Fibroblast of gingiva (primary cell): Measurements from ENCODE around the gene SUSD1.
"Not testable (repeated sequence)": the region's sequence is repeated elsewhere in the genome, so short reads cannot be mapped to it uniquely, and the experiment has no call there.

ENCODE experiments used
- DNase-seq: peaks from one replicate; pipeline ENCODE4 v3.0.0-alpha.2; 2011; ENCODE audit warnings: low read depth

SUSD1 gene

GRCh38 chr9:112094948-112095681 is 80.0 kb downstream of the SUSD1 start:
- DNase-seq: no peak

GRCh38 chr9:112094241-112094640 is 80.9 kb downstream of the SUSD1 start:
- DNase-seq: no peak

DNA sequence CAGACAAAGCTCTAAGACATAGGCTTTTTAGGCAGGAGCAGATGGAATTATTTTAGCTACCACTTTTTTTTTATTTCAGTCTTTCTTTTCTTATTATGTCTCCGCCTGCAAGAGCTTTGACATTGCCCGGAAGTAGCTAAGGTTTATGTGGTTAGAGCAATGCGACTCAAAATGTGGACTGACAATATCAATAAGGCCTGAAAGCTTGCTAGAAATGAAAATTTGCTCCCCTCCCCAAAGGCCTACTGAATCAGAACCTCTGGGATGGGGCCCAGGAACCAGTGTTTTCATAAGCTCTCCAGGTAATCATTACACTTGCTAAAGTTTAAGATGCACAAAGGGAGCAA is 81.3 kb downstream of the SUSD1 start:
- DNase-seq: no peak

GRCh38 chr9:112093147-112093869 is 81.8 kb downstream of the SUSD1 start:
- DNase-seq: no peak

- DNase-seq: peak; percentile 36
Observed at GRCh38 chr9:112091810-112092209, 83.3 kb downstream of the SUSD1 start.

DNA sequence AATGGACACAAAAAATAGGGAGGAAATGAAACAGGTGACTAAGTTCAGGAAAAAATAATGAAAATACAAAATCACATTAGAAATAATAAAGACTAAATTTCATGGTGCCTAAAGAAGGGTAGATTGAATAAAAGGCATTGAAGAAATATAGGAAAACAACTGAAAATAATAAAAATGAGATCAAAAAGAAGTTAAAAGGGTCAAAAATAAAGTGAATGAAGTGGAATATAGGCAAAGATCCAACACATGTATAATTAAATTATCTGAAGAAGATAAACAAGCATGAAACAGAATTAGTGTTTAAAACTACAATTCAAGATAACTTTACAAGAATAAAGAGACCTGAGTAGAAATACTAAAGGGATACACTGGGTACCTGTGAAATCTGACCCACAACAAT is 87.6 kb downstream of the SUSD1 start:
- no peak for DNase-seq

- DNase-seq: peak; percentile 21
Observed at GRCh38 chr9:112086627-112087026, 88.5 kb downstream of the SUSD1 start.

DNA sequence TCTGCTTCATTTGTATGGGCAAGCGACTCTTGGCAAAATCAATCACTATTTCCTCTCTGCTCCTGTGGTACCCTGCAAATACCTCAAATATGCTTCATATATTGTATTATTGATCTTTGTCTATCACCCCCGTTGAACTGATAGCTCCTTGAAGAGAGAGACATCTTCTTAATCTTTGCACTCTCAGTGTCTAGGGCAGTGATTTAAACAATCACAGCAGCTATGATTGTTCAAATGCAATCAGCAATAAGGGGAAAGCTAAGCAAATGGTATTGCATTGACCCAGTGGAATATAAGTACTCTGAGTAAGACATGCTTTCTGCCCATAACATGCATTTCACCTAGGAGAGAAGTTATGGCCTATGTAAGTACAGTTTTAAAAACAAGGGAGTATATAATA is 90.2 kb downstream of the SUSD1 start:
- DNase-seq: no peak

GRCh38 chr9:112084334-112084733 is 90.8 kb downstream of the SUSD1 start:
- DNase-seq: no peak

DNA sequence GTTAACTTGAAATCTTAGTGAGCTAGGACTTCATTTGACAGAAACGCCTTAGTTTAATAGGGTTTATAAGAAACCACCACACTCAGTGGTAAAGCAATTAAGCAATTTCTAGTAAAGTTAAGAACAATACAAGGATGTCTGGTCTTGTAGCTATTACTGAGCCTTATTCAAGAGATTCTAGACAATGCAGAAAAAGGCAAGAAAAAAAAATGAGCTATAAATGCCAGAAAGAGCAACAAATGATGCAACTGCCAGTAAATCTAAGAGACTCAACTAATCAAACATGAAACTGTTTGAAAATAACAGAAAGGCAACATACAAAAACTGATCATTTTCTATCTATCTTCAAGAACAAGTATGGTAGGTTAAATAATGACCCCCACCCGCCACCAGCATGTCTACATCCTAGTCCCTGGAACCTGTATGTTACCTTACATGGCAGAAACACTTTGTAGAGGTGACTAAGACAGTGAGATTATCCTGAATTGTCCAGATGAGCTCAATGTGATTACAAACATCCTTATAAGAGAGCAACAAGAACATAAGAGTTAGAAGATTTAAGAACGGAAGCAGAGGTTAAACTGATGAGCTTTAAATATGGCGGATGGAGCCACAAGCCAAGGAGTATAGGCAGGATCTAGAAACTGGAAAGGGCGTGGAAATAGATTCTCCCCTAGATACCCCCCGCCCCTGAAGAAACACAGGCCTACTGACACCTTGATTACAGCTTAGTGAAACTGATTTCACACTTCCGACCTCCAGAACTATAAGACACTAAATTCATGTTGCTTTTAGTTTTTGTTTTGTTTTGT is 93.0 kb downstream of the SUSD1 start:
- DNase-seq: no peak

DNA sequence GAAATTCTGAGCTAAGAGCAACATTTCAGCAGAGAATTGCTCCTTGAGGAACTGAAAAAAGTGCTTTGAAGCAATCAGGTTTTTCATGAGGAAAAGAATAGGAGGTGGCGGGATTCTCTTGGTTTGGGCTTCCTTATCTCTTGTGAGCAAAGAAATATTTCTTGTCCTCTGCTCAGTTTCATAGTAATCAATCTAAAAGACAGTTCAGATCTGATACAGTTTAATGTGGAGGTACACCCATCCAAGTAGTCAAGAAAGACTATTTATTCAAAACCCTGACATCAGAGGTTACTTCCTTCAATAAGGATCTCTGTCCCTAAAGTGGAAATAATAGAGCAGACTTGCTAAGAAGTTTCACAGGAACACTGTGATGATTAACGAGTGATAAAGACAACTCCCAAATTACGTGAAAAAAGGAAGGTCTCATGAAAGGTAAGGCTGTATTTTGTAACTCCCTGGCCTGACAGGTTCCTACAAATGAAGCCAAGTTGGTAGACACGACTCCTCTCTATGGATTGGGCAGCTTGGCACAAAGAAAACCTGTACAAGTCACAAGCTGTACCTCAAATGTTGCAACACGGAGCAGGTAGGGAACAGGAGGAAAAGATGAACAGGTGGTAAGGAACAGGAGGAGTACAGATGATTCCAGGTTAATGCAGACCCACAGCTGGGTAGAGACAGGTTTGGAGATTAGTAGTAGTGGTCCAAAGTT is 94.1 kb downstream of the SUSD1 start:
- no peak for DNase-seq

DNA sequence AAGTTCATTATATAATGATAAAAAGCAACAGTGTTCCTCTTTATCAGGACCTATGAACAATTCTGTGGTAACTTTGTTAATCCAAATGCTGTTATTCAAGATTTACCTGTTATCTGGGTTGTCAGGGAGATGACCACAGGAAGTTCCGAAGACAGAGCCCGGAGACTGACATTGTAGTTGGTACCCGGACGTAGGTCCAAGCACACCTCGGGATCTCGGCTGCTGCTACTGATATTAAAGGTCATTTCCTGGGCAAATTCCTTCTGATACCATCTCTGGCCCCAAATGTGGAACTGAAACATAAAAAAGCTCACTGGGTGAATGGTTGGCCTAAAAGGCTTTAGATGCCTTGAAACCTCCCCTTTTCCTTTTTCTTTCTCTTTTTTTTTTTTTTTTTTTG is 96.7 kb downstream of the SUSD1 start:
- DNase-seq: no peak

DNA sequence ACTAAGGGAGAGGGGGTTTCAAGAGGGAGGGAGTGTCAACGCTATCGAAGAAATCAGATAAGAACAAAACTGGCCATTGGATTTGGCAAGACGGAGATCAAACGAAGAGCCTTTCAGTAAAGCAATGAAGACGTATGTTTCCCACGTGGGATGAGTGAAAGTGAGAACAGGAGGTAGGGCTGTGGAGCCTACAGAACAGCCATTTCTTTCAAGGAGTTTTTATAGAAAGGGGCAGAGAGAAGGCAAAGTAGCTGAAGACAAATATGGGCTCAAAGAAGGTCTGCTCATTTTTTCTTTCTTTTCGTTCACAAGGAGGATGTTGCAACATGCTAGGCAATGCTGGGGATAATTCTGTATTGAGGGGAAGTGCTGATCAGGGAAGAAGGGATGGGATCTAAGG is 98.3 kb downstream of the SUSD1 start:
- no peak for DNase-seq

- DNase-seq: peak; percentile 28
Observed at GRCh38 chr9:112075009-112075378, 100.1 kb downstream of the SUSD1 start.

DNA sequence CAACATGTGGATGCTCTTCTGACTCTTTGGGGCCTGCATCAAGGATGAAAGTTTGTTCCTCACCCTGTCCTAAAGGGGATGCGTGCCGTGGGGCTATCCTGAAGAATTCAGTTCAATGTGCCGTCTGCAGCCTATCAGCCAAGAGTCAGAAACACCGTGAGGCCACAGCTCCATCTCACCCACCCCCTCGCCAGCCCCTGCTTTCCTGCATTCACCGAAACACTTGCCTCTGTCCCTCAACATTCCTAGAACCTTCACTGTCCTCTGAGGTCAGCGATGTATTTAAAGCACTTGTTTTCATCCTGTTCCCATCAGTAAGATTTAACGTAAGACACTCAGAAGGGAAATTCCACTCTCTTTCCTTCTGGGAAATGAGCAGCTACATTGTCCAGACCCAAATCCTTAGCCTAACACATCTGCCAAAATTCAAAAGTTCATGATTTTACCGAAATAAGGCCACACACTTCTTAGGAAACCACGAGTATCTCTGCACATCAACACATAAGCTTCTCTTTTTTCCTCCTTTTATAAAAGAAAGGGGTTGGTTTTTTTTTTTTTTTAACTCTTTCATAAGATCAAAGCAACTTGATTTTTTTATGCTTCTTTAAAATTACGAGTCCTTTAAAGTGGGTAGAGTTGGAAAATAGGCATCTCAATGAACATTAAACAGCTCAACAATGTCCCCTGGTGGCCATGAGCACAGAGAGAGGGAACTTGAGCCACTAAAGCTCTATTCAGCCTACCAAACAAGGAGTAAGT is 100.7 kb downstream of the SUSD1 start:
- peak; percentile 97 for DNase-seq

DNA sequence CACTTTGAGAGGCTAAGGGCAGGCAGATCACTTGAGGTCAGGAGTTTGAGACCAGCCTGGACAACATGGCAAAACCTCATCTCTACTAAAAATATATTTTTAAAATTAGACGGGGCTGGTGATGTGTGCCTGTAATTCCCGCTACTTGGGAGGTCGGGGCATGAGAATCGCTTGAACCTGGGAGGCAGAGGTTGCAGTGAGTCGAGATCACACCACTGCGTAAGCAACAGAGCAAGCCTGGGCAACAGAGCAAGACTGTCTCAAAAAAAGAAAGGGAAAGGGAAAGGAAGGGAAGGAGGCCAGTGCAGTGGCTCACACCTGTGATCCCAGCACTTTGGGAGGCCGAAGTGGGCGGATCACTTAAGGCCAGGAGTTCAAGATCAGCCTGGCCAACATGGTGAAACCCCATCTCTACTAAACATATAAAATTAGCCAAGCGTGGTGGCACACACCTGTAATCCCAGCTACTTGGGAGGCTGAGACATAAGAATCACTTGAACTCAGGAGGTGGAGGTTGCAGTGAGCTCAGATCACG is 101.4 kb downstream of the SUSD1 start:
- not testable (repeated sequence) for DNase-seq

DNA sequence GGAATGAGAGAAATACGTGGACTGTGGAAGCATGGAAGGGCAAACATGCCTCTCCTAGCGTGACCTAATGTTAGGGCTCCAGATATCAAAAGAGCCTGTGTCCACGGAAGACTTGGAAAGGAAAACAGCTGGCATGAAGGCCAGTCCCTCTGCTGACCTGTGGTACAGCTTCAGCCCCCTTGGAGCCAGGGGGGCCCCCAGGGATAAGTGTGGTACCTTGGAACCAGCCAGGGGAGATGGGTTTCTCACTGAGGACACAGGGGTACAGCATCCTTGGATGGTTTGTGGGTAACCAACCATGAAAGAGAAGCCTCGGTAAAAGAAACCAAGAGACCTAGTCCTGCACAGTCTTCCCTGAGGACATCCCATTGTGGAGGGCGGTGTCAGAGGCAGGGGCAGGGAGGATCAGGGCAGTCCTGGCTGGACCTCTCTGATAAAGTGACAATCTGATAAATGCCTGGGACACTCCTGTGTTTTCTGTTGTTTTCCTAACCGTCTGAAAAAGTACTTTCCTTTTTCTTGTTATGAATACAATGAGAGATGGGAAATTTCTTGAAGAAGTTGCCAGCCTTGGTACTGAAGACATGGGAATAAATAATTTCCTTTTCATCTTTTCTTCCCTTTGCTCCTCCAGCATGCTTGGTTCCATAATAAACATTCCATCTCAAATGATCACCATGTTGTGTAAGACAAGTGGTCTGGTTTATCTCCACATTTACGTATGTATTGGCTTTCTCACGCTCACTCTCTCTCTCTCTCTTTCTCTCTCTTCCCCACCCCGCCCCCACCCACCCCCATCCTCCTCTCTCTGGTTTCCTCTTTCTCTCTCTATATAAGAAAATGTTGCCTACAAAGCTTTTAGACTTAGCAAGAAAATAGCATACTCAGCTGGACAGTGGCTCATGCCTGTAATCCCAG is 102.1 kb downstream of the SUSD1 start:
- peak; percentile 94 for DNase-seq

GRCh38 chr9:112069318-112070169 is 105.6 kb downstream of the SUSD1 start:
- DNase-seq: no peak
